Measurements from ENCODE around the gene PHF2. TPM values are rescaled to one million over a fixed set of nuclear protein-coding genes. Genes with fewer than 3 reads are reported as not detected.

PHF2 gene
- total RNA-seq, 4 donors from 2014 or later, result 23.3 to 33.1 (median 28.6) TPM

- DNase-seq (ENCODE audit: low spot score in 2 of 2), result peak in 1 of 2 donors; percentile 64
- intact Hi-C loops (cut with DNase I; ENCODE audit: low total_unique reads), result no loop called here
- TF ChIP-seq, protein P1, sequence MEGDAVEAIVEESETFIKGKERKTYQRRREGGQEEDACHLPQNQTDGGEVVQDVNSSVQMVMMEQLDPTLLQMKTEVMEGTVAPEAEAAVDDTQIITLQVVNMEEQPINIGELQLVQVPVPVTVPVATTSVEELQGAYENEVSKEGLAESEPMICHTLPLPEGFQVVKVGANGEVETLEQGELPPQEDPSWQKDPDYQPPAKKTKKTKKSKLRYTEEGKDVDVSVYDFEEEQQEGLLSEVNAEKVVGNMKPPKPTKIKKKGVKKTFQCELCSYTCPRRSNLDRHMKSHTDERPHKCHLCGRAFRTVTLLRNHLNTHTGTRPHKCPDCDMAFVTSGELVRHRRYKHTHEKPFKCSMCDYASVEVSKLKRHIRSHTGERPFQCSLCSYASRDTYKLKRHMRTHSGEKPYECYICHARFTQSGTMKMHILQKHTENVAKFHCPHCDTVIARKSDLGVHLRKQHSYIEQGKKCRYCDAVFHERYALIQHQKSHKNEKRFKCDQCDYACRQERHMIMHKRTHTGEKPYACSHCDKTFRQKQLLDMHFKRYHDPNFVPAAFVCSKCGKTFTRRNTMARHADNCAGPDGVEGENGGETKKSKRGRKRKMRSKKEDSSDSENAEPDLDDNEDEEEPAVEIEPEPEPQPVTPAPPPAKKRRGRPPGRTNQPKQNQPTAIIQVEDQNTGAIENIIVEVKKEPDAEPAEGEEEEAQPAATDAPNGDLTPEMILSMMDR (IDR thresholded peaks at IDR 0.05), result no peak
- no peak for TF ChIP-seq POLR2A (IDR thresholded peaks at IDR 0.05)
- WGBS, 2 donors, result 72 to 95% methylated on average over 4 of the region's 4 CpGs
- H3K4me3 ChIP-seq (ENCODE audit: low read depth, poor library complexity, severe bottlenecking), result no peak overlapping the region
Observed at GRCh38 chr9:93585695-93586094, 9.3 kb downstream of the PHF2 start.

- DNase-seq (ENCODE audit: low spot score in 2 of 2), result peak in 1 of 2 donors; percentile 70
- TF ChIP-seq, protein P1 (IDR thresholded peaks at IDR 0.05), result no peak
- TF ChIP-seq POLR2A (IDR thresholded peaks at IDR 0.05), result no peak
- no peak overlapping the region for H3K4me3 ChIP-seq (ENCODE audit: low read depth, poor library complexity, severe bottlenecking)
- 82 to 83% methylated on average over 12 to 13 of the region's 13 CpGs for WGBS, 2 donors
- intact Hi-C loops (cut with DNase I; ENCODE audit: low total_unique reads), result no loop called here
Observed at GRCh38 chr9:93586290-93587057, 10.1 kb downstream of the PHF2 start.

DNA sequence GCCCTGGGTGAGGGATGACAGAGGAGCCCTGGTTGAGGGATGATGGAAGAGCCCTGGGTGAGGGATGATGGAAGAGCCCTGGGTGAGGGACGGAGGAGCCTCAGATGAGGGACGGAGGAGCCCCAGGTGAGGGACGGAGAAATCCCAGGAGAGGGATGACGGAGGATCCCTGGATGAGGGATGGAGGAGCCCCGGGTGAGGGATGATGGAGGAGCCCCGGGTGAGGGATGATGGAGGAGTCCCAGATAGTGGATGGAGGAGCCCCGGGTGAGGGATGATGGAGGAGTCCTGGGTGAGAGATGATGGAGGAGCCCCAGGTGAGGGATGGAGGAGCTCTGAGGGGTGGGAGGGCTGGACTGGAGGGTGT, 10.9 kb downstream of the PHF2 start:
- intact Hi-C loops (cut with DNase I; ENCODE audit: low total_unique reads), result no loop called here
- TF ChIP-seq, protein P1 (IDR thresholded peaks at IDR 0.05), result no peak
- no peak for TF ChIP-seq POLR2A (IDR thresholded peaks at IDR 0.05)
- WGBS, 2 donors, result 89 to 90% methylated on average over 7 of the region's 7 CpGs
- peak in 1 of 2 donors; percentile 74 for DNase-seq (ENCODE audit: low spot score in 2 of 2)
- H3K4me3 ChIP-seq (ENCODE audit: low read depth, poor library complexity, severe bottlenecking), result no peak overlapping the region

DNA sequence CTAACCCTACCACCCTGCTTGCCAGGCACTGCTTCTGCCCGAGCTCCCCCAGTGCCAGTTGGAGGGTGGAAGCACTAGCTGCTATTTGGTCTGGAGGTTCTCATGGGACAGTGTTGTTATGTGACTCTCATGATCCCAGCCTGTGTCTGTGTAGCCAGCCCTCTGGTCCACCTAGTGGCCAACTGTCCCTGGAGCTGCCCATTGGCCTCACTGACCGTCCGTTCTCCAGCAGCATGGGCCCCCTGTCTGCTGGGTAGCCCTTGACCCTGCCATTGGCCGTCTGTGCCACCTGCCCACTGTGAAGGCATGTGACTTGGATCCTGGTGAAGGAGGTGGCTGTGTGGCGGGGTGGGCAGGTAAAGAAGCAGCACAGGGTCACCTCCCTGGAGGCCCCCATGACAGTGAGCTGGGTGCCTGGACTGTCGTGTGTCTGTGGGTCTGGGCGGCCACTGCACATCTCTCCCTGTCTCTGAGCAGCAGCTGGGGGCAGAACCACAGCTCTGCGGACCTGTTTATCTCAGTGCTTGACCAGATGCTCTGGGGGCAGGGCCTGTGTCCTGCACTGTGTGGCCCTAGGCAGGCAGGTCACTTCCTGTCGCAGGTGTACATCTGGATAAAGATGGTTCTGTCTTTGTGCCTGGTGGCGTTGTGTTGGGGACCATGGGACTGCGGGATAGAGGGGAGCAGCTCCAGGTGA, 11.4 kb downstream of the PHF2 start:
- peak in 1 of 2 donors; percentile 84 for DNase-seq (ENCODE audit: low spot score in 2 of 2)
- 90% methylated on average over 7 to 11 of the region's 11 CpGs for WGBS, 2 donors
- no peak for TF ChIP-seq POLR2A (IDR thresholded peaks at IDR 0.05)
- TF ChIP-seq, protein P1 (IDR thresholded peaks at IDR 0.05), result no peak
- intact Hi-C loops (cut with DNase I; ENCODE audit: low total_unique reads), result no loop called here
- H3K4me3 ChIP-seq (ENCODE audit: low read depth, poor library complexity, severe bottlenecking), result no peak overlapping the region

DNA sequence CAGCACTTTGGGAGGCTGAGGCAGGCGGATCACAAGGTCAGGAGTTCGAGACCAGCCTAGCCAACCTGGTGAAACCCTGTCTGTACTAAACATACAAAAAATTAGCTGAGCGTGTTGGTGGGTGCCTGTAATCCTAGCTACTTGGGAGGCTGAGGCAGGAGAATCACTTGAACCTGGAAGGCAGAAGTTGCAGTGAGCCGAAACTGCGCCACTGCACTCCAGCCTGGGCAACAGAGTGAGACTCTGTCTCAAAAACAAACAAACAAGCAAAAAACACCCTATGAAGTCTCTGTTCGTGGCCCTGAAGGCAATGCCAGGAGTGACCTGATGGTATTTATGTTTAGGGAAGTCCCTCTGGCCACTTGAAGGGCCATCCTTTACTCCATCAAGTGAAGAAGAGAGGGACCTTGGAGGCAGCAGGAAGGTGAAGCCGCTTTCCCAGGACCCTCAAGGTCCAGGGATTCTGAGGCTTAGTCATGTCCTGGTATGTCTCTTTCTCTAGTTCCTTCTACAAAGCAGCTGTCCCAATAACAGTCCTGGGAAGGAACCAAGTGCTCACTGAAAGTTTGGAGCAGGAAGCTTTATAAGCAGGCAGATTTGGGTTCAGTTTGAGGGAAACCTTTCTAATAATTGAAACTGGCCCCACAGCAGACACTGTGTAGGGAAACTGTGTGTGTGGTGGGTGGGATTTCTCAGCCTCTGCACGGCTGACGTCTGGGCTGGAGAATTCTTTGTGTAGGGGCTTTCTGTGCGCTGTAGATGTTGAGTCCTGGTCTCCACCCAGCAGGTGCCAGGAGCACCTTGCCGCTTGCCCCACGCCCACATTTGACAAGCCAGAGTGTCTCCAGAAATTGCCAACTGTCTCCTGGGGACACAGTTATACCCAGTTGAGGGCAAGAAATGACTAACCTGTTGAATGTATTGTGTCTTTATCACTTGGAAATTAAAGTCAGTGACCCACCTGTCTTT, 12.5 kb downstream of the PHF2 start:
- intact Hi-C loops (cut with DNase I; ENCODE audit: low total_unique reads), result no loop called here
- no peak overlapping the region for H3K4me3 ChIP-seq (ENCODE audit: low read depth, poor library complexity, severe bottlenecking)
- WGBS, 2 donors, result 74 to 77% methylated on average over 12 of the region's 12 CpGs
- DNase-seq (ENCODE audit: low spot score in 2 of 2), result peak in 1 of 2 donors; percentile 57
- no peak for TF ChIP-seq POLR2A (IDR thresholded peaks at IDR 0.05)
- TF ChIP-seq, protein P1 (IDR thresholded peaks at IDR 0.05), result no peak
